ACC112 (cell line): Measurements from ENCODE around the gene TUBB1.

Experiments
- H2AFZ ChIP-seq: fragments of 200-600 bp; sonication (generic); one replicate; pipeline ENCODE4 v1.6.0; 2017; ENCODE audit warnings: antibody characterized with exemption, low read length; ENCODE audit not compliant: unreplicated experiment
- H3K27ac ChIP-seq: fragments of 200-600 bp; sonication (generic); 2 replicates; pipeline ENCODE4 v1.5.1; 2014; ENCODE audit warnings: low read depth, mild to moderate bottlenecking, antibody characterized with exemption, low read length, moderate library complexity
- H3K27me3 ChIP-seq: fragments of 200-600 bp; sonication (generic); 2 replicates; pipeline ENCODE4 v1.6.1; 2014; ENCODE audit warnings: mild to moderate bottlenecking, antibody characterized with exemption, low read length, moderate library complexity, mixed read lengths; ENCODE audit not compliant: insufficient read depth
- H3K36me3 ChIP-seq: fragments of 200-600 bp; sonication (generic); 2 replicates; pipeline ENCODE4 v1.6.1; 2016; ENCODE audit warnings: mild to moderate bottlenecking, antibody characterized with exemption, low read length, moderate library complexity, mixed read lengths; ENCODE audit not compliant: insufficient read depth
- H3K4me1 ChIP-seq: fragments of 200-600 bp; sonication (generic); one replicate; pipeline ENCODE4 v1.6.1; 2016; ENCODE audit warnings: low read length, mixed read lengths; ENCODE audit not compliant: insufficient read depth, unreplicated experiment, control insufficient read depth
- H3K4me3 ChIP-seq: fragments of 200-600 bp; sonication (generic); 2 replicates; pipeline ENCODE4 v1.5.1; 2014; ENCODE audit warnings: mild to moderate bottlenecking, low read depth, low read length
- H3K79me2 ChIP-seq: fragments of 200-600 bp; sonication (generic); one replicate; pipeline ENCODE4 v1.6.0; 2016; ENCODE audit warnings: low read length; ENCODE audit not compliant: control insufficient read depth, unreplicated experiment, insufficient read depth

TUBB1 gene

GRCh38 chr20:59044295-59044694 is 25.1 kb downstream of the TUBB1 start:
- Histone ChIP-seq H3K27ac (no peak overlapping the region), H3K4me1 (peaks cover 39% of the 10 kb centered on the region), H3K27me3 (no peaks in the 10 kb centered on the region)

GRCh38 chr20:59044796-59045195 is 25.6 kb downstream of the TUBB1 start:
- Histone ChIP-seq H2AFZ (no peak overlapping the region), H3K4me1 (peaks cover 34% of the 10 kb centered on the region), H3K27me3 (no peaks in the 10 kb centered on the region), H3K36me3 (peaks cover 7% of the 10 kb centered on the region; the same call in 1 of the 2 replicates), H3K4me3 (no peak overlapping the region), H3K79me2 (peaks cover 28% of the 10 kb centered on the region), H3K27ac (no peak overlapping the region)

More at GRCh38 chr20:59044295-59044694, 25.1 kb downstream of the TUBB1 start:
- peaks cover 33% of the 10 kb centered on the region for H3K79me2 ChIP-seq
- H3K4me3 ChIP-seq = no peak overlapping the region
- H3K36me3 ChIP-seq = peaks cover 7% of the 10 kb centered on the region; the same call in 1 of the 2 replicates
- peak overlapping the region; percentile 67 for H2AFZ ChIP-seq

- no peak overlapping the region for H2AFZ ChIP-seq
- no peak overlapping the region for H3K4me3 ChIP-seq
- no peaks in the 10 kb centered on the region for H3K36me3 ChIP-seq
- H3K4me1 ChIP-seq = peaks cover 14% of the 10 kb centered on the region
- H3K27me3 ChIP-seq = peaks cover 9% of the 10 kb centered on the region; the same call in 1 of the 2 replicates
- H3K27ac ChIP-seq = no peak overlapping the region
- peaks cover 8% of the 10 kb centered on the region for H3K79me2 ChIP-seq
These were observed 27.6 kb downstream of the TUBB1 start for GRCh38 chr20:59046862-59047261.

DNA sequence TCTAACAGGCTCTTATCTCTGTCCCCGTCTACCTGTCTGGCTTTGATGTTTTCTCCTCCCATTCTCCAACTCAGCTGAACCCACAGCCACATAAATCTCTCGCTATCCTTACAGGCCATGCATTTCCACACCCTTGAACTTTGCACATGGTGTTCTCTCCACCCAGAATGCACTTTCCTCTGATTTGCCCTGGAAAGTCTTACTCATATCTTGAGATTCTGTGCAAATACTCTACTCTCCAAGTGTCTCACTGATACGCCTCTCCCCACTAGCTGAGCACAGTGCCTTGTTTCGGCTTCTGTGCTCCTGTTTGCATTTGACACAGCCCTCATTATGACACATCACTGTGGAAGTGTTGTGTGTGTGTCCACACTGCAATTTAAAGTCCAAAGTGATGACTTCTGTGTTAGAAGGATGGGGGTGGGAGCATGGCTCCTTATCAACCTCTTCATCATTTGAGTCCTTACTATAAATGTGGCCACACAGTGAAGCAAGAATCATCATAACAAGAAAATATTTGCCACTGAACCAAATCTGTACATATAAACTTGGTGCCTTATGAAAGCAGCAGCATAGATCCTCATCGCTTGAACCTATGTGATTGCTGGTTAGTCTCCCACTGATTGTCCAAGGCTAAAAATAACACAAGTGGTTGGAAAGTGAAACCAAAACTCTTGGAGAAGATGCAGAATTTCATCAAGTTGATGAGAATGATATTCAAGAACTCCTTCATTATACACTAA is 28.9 kb downstream of the TUBB1 start:
- H3K27me3 ChIP-seq = peaks cover 18% of the 10 kb centered on the region
- peak overlapping the region; percentile 24 for H3K27ac ChIP-seq
- peak overlapping the region; percentile 63 for H3K4me3 ChIP-seq
- H2AFZ ChIP-seq = peak overlapping the region; percentile 19
- no peaks in the 10 kb centered on the region for H3K36me3 ChIP-seq
- peaks cover 13% of the 10 kb centered on the region for H3K4me1 ChIP-seq
- no peaks in the 10 kb centered on the region for H3K79me2 ChIP-seq

DNA sequence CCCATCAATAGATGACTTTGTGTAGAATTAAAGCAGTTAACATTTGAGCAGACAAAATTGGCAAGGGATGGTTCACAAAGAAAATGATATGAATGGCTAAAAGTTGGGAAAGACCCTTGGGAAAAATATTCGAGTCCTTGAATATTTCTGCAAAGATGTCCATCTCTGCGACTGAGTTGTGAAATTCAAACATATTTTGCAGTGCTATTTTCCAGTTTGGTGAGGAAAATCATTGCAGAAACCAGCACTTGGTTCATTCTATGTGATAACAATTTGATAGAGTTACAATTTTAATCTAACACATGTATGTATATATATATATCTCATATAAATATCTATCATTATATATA is 29.4 kb downstream of the TUBB1 start:
- Histone ChIP-seq H3K27me3 (peaks cover 22% of the 10 kb centered on the region), H3K79me2 (no peaks in the 10 kb centered on the region), H2AFZ (peak overlapping the region; percentile 19), H3K4me3 (peak overlapping the region; percentile 63), H3K27ac (peak overlapping the region; percentile 24), H3K36me3 (no peaks in the 10 kb centered on the region), H3K4me1 (peaks cover 9% of the 10 kb centered on the region)

- Histone ChIP-seq H3K27me3 (peaks cover 22% of the 10 kb centered on the region), H2AFZ (no peak overlapping the region), H3K79me2 (no peaks in the 10 kb centered on the region)
These were observed 31.2 kb downstream of the TUBB1 start for GRCh38 chr20:59050437-59050836.

DNA sequence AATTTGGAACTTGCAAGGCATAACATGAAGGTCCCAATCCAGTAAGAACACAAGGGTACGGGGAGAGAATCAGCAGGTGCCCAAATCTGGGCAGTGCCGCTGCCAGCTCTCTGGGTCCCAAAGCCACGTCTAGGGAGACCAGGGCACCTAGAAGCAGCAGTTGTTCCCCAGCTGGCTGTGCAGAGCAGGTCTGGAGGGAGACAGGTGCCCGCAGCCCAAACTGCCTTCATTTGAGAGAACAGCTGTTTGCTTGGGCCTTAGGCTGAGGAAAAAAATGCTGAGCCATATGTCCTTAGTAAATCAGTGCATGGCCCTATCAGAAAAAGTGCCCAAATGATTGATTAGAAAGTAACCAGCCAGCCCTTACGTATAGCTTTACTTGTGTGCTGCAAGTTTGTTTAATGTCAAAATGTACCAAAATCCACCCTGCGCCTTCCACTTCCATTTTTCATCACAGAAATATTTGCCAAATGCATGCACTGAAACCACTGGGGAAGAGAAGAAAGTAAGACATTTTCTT is 32.5 kb downstream of the TUBB1 start:
- no peak overlapping the region for H3K27ac ChIP-seq
- H3K79me2 ChIP-seq = no peaks in the 10 kb centered on the region
- H3K27me3 ChIP-seq = peaks cover 29% of the 10 kb centered on the region
- no peaks in the 10 kb centered on the region for H3K36me3 ChIP-seq
- H2AFZ ChIP-seq = no peak overlapping the region
- H3K4me3 ChIP-seq = no peak overlapping the region
- H3K4me1 ChIP-seq = peaks cover 9% of the 10 kb centered on the region

More at GRCh38 chr20:59050437-59050836, 31.2 kb downstream of the TUBB1 start:
- no peak overlapping the region for H3K27ac ChIP-seq
- peaks cover 9% of the 10 kb centered on the region for H3K4me1 ChIP-seq
- no peak overlapping the region for H3K4me3 ChIP-seq
- H3K36me3 ChIP-seq = no peaks in the 10 kb centered on the region

- no peak overlapping the region for H2AFZ ChIP-seq
- H3K79me2 ChIP-seq = no peaks in the 10 kb centered on the region
- H3K27ac ChIP-seq = no peak overlapping the region
- H3K36me3 ChIP-seq = no peaks in the 10 kb centered on the region
- H3K4me1 ChIP-seq = no peaks in the 10 kb centered on the region
- H3K4me3 ChIP-seq = no peak overlapping the region
- peaks cover 32% of the 10 kb centered on the region for H3K27me3 ChIP-seq
These were observed 36.1 kb downstream of the TUBB1 start for GRCh38 chr20:59055302-59055701.

DNA sequence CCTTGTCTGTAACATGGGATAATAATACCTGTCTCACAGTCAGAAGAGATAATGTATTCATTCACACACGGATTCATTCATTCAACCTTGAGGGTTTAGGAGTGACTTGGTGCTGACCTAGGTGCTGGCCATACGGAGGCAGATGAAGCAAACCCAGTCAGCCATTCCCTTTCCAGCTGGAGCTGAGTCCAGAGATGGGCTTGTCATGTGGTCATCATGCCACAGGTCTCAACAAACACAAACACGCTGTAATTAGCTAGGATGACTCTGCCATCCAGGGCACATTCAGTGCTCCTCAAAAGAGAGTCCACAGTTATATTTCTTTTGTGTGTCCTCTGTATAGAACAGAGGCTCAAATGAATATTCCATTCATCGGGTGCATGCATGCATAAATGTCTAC is 42.9 kb downstream of the TUBB1 start:
- peaks cover 14% of the 10 kb centered on the region for H3K4me1 ChIP-seq

GRCh38 chr20:59063358-59064213 is 44.4 kb downstream of the TUBB1 start:
- H2AFZ ChIP-seq = peak overlapping the region; percentile 70
- peak overlapping the region; percentile 55 for H3K4me3 ChIP-seq
- H3K36me3 ChIP-seq = no peaks in the 10 kb centered on the region
- peaks cover 14% of the 10 kb centered on the region for H3K4me1 ChIP-seq
- H3K27ac ChIP-seq = no peak overlapping the region
- H3K79me2 ChIP-seq = no peaks in the 10 kb centered on the region
- peaks cover 16% of the 10 kb centered on the region for H3K27me3 ChIP-seq

More for the DNA sequence above, 42.9 kb downstream of the TUBB1 start:
- no peak overlapping the region for H3K27ac ChIP-seq
- H3K27me3 ChIP-seq = peaks cover 6% of the 10 kb centered on the region; the same call in 1 of the 2 replicates
- H3K4me3 ChIP-seq = no peak overlapping the region
- H2AFZ ChIP-seq = no peak overlapping the region
- H3K79me2 ChIP-seq = no peaks in the 10 kb centered on the region
- H3K36me3 ChIP-seq = no peaks in the 10 kb centered on the region
